SK-N-DZ (cell line): Measurements from ENCODE around the gene FNBP1L.
A peak's percentile ranks its signal among the peaks of the same experiment; 100 is the strongest.
"Not testable (repeated sequence)": the region's sequence is repeated elsewhere in the genome, so short reads cannot be mapped to it uniquely, and the experiment has no call there.

Experiments used
- DNase-seq: peaks from one replicate; pipeline ENCODE4 v3.0.0-alpha.2; 2015; ENCODE audit warnings: low spot score

Gene FNBP1L

GRCh38 chr1:93442741-93443140 is 5.2 kb upstream of the FNBP1L start:
- no peak for DNase-seq

- no peak for DNase-seq
Measured at GRCh38 chr1:93443454-93443853, 4.5 kb upstream of the FNBP1L start.

GRCh38 chr1:93446837-93447451 is 974 bp upstream of the FNBP1L start:
- no peak for DNase-seq

- peak; percentile 52 for DNase-seq
Measured at GRCh38 chr1:93448292-93448982, 519 bp downstream of the FNBP1L start.

- peak; percentile 24 for DNase-seq
Measured at GRCh38 chr1:93448983-93449804, 1.3 kb downstream of the FNBP1L start.

- no peak for DNase-seq
Measured at GRCh38 chr1:93450321-93450720, 2.4 kb downstream of the FNBP1L start.

GRCh38 chr1:93453911-93454310 is 6.0 kb downstream of the FNBP1L start:
- no peak for DNase-seq

GRCh38 chr1:93459126-93459525 is 11.2 kb downstream of the FNBP1L start:
- no peak for DNase-seq

GRCh38 chr1:93461236-93461635 is 13.3 kb downstream of the FNBP1L start:
- DNase-seq, result no peak

- DNase-seq, result no peak
Measured at GRCh38 chr1:93463960-93464359, 16.0 kb downstream of the FNBP1L start.

GRCh38 chr1:93465371-93466082 is 17.6 kb downstream of the FNBP1L start:
- DNase-seq, result not testable (repeated sequence)

- DNase-seq, result no peak
Measured at GRCh38 chr1:93467606-93468005, 19.7 kb downstream of the FNBP1L start.

- DNase-seq, result no peak
Measured at GRCh38 chr1:93468662-93469061, 20.7 kb downstream of the FNBP1L start.

GRCh38 chr1:93469223-93469622 is 21.3 kb downstream of the FNBP1L start:
- not testable (repeated sequence) for DNase-seq

GRCh38 chr1:93471284-93471683 is 23.4 kb downstream of the FNBP1L start:
- DNase-seq, result no peak

GRCh38 chr1:93471911-93472310 is 24.0 kb downstream of the FNBP1L start:
- no peak for DNase-seq

GRCh38 chr1:93474321-93474720 is 26.4 kb downstream of the FNBP1L start:
- no peak for DNase-seq

GRCh38 chr1:93475681-93476080 is 27.8 kb downstream of the FNBP1L start:
- no peak for DNase-seq

GRCh38 chr1:93479133-93479745 is 31.3 kb downstream of the FNBP1L start:
- DNase-seq, result not testable (repeated sequence)

- DNase-seq, result not testable (repeated sequence)
Measured at GRCh38 chr1:93481899-93482298, 34.0 kb downstream of the FNBP1L start.

- no peak for DNase-seq
Measured at GRCh38 chr1:93483200-93483599, 35.3 kb downstream of the FNBP1L start.
